Fibroblast of skin of left quadriceps (primary cell): ENCODE results near the gene PNMT.

Experiments used
- DNase-seq, 2 experiments: peaks; one replicate each; pipeline ENCODE4 v3.0.0-alpha.2; 2013; ENCODE audit warnings: low read depth in 2 of 2

The PNMT gene

DNA sequence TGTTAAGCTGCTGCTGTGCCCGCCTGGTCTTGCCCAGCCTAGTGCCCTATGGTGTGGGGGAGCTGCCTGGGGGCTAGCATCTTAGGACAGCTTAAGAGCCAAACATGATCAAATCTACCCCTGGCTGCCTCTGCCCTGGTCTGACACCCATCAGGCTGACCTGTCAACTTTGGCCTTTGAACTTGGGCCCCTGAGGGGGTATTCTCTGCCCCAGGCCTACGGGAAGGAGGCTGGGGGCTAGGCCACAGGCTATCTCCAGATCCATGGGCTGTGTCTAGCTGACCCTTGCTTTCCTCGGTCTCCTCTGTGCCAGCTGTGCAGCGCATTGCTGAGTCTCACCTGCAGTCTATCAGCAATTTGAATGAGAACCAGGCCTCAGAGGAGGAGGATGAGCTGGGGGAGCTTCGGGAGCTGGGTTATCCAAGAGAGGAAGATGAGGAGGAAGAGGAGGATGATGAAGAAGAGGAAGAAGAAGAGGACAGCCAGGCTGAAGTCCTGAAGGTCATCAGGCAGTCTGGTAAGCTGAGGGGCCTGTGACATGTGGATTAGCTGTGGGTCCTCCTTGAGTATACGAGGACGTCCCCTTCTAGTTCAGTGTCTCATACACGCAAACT lies 34.6 kb upstream of the PNMT start:
- no peak for DNase-seq

DNA sequence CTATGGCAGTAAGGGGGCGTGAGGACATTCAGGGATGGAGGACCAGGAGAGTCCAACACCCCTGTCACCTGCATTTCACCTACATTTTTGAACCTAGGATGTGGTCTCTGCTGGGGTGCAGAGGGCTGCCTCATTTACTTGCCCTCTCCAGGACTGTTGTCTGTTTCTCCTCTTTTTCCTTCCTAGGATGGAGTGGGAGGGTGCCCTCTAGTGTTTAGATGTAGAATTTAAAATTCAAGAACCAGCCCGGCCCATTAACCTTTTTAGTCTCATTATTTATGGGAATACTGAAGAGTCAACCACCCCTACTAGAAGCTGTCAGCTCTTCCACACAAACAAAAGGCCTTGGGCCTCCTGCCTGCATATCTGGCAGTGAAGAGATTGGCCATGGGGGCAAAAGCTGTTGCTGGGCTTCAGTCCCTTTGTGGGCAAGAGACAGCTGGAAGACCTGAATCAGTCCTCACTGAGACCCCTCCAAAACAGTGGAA lies 33.8 kb upstream of the PNMT start:
- DNase-seq: no peak

DNA sequence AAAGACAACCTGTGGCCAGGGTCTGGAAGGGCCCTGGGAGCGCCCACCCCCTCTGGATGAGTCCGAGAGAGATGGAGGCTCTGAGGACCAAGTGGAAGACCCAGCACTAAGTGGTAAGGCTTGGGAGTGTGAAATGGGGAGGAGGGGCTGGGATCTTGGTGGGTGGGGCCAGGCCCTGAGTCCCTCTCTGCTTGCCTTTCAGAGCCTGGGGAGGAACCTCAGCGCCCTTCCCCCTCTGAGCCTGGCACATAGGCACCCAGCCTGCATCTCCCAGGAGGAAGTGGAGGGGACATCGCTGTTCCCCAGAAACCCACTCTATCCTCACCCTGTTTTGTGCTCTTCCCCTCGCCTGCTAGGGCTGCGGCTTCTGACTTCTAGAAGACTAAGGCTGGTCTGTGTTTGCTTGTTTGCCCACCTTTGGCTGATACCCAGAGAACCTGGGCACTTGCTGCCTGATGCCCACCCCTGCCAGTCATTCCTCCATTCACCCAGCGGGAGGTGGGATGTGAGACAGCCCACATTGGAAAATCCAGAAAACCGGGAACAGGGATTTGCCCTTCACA lies 32.6 kb upstream of the PNMT start:
- no peak for DNase-seq

- DNase-seq: no peak
Observed at GRCh38 chr17:39636587-39636926, 31.7 kb upstream of the PNMT start.

DNA sequence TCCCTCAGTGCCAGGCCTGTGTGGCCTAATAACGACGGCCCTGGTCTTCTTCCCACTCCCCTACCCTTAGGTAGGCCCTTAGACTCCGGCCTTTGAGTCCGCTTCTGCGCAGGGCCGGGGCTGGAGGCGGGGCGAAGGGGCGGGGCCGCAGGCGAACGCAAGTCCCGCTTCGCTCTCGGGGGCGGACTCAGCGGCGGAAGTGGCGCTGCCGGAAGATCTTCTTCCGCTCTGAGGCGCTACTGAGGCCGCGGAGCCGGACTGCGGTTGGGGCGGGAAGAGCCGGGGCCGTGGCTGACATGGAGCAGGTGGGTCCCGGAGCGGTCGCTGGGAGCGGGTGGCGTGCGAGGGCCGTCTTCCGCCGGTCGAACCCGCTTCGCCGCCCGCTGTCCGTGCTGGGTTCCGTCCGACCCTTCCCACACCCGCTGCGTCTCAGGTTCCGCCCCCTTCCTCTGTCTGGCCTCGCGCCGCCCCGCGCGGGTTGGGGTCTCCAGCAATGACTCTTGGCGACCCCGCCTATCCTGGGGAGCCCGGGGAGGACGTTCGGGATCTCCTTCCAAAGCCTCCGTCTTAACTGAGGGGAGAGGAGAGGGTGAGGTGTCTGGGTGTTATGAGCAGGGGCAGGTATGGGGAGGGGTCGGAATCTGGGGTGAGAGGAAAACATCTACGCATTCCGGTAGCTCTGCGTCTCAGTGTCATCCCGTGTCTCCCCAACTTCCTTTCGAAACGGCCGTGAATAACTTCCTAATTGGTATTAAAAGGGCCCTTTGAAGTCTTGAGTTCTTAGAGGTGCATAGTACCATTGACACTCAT lies 31.1 kb upstream of the PNMT start, which contains the start of gene STARD3:
Gene STARD3, plus strand, starts transcription at position 218 of the 810 bp plus-strand sequence. CDS start 16,388 bp downstream, outside the sequence.
- DNase-seq: peak; percentile 54 to 61

DNA sequence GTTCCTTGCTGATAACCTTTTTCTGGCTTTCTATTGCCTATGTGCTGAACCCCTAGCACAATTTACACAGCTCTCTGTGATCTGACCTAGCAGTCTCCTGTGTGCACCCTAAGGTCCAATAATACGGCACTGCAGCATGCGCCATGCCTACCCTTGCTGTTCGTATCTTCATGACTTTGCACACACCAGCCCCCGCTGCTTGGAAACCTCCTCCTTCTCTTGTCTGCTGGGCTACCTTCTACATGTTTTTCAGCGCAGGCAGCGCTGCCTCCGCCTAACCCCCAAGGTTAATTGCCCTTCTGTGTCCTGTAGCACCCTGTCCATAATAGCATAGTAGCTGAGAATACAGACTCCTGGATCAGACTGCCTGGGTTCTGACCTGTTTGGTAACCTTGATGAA lies 29.9 kb upstream of the PNMT start:
- DNase-seq: no peak

- no peak for DNase-seq
Observed at GRCh38 chr17:39639043-39639442, 29.2 kb upstream of the PNMT start.

GRCh38 chr17:39639566-39640458 lies 28.4 kb upstream of the PNMT start:
- no peak for DNase-seq

DNA sequence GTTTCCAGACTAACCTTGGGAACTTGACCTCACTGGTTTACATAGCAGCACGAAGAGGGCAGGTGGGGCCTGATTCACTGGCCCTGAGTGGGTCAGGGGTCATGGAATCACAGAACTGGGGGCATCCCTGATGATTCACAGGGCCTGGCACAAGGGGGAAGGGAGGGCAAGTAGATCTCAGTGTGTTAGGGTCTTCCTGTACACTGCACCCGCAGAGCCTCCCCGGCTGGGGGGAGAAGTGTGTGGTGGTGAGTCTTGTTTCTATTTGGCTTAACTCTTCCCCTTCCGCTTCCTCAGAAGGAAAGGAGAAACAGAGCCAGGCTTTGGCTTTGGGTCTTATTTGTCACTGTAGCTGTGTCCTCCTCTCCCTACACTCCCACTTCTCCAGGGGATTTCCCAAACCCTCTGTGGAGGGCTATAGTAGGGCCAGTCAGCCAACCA lies 27.6 kb upstream of the PNMT start:
- DNase-seq: no peak

DNA sequence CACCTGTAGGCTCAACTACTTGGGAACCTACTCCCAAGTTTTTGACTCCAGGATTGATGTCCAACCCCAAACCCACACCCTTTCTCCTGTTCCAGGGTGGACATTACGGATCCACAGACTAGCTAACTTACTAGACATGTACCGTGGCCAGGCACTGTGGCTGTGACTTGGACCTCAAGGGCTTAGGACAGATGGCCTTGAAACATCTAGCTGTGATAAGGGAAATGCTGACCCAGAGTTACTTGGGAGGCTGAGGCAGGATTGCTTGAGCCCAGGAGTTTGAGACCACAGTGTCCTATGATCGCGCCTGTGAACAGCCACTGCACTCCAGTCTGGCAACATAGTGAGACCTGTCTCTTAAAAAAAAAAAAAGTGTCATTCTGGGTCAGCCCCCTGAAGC lies 27.2 kb upstream of the PNMT start:
- no peak for DNase-seq

- DNase-seq: no peak
Observed at GRCh38 chr17:39641883-39642282, 26.4 kb upstream of the PNMT start.

DNA sequence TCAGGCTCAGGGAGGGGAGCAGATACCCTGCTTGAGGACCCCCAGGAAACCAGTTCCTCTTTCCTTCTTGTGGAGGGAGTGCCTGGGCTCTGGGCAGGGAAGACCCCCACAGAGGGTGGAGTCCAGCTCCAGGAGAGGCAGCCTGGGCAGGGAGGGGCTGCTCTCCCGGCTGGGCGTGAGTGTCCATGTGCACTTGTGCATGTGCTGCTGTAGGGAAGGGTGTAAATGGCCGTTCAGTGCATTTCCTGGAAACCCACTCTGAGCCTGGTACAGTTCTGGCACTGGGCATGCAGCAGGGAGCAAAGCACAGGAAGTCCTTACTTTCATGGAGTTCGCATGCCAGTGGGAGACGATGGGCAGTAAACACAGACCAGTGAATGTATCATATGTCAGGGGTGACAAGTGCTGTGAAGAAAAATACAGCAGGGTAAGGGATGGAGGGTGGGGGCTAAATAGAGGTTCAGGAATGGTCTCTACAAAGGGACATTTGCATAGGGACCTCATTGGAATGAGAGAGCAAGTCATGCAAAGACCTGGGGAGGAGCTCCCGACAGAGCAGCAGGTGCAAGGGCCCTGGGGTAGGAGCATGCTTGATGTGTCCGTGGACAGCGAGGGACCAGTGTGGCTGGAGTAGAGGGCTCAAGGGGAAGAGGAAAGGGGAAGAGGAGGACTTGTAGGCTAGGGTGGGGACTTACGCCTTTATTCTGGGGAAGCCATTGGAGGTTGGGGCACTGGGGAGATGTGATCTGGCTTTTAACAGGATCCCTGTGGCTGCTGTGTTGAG lies 25.8 kb upstream of the PNMT start:
- DNase-seq: no peak

GRCh38 chr17:39643271-39643670 lies 25.0 kb upstream of the PNMT start:
- DNase-seq: no peak

DNA sequence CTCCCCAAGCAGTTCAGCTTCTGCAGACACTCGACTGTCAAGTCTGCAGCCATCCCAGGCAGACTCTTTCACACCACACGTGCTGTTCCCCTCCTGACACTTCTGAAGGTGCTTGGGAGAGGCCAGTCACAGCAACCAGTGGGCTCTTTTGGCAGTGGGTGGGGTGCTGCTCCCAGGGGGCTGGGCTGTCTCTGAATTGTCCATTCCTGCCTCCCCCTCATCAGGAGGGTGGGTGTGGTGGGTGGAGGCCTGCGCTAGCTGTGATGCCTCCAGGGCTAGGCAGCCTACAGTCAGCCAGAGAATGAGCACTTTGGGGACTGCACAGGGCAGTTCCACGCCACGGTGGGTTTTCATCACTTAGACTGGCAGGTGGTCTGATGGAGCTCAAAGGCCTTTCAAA lies 21.0 kb upstream of the PNMT start:
- DNase-seq: no peak

DNA sequence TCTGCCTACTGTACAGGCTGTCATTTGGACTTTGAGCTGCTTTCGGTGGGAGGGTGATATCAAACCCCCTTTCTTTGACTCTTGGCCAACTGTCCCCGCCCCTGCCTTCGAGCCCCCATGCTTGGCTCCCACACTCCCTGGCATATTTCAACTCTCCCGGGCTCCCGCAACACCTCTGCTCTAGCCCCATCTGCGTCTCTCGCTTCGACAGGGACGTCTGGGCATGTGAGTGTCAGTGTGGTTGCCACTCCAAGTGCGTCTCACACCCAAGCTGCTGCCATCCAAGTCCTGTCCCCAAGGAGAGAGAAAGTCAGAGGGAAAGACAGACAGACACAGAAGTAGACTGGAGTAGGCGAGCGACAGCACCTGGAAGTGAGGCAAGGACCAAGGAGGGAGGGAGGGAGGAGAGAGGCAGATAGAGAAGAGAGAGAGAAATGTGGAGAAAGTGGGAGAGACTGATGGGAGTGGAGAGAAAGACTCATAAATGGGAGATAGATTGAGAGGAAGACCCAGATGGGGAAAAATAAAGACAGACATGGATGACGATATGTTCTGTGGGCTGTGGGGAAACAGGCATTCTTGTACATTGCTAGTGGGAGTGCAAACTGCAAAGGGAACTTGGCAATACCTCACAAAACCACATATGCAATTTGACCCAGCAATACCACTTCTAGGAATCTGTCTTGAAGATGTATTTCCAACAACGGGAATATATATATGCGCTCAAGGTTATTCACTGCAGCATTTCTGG lies 19.5 kb upstream of the PNMT start:
- peak; percentile 53 to 61 for DNase-seq

- no peak for DNase-seq
Observed at GRCh38 chr17:39650121-39650579, 18.1 kb upstream of the PNMT start.

GRCh38 chr17:39651923-39652586 lies 16.2 kb upstream of the PNMT start:
- DNase-seq: no peak

DNA sequence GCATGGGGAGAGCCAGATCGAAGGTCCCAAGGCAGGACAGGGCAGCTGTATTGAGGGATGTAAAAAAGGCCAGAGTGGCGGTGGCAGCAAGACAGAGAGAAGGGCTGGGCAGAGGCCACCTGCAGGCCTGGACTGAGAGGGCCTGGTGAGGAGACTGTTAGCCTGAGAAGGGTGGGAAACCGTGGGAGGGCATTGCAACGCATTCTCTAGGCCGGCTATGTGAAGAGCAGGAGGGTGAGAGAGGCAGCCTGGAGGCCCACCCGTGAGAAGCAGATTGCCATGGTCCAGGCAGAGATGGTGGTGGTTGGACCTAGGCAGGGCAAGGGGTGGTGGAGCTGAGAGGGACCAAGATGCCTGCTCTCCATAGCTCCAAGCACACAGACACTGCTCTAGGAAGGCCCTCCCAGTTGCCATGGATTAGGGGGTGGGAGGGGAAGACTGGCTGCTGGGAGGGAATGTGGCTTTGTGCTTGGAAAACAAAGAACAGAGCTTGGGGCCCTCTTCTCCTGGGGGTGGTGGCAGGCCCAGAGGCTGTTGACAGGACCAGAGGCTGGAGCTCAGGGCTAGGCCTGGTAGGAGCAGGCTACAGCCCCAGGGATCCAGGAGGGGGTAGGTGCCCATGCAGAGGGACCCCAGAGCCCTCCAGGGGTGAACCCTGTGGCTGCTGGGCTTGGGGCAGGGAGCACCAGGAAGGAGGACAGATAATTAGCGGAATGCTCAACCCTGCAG lies 15.5 kb upstream of the PNMT start:
- DNase-seq: no peak

- no peak for DNase-seq
Observed at GRCh38 chr17:39653316-39653661, 15.0 kb upstream of the PNMT start.
